ENCODE measurements around the gene ARHGEF37. TPM values are rescaled to one million over a fixed set of nuclear protein-coding genes. Genes with fewer than 3 reads are reported as not detected.
A peak's percentile ranks its signal among the peaks of the same experiment; 100 is the strongest.

Gene ARHGEF37
- total and polyA plus RNA-seq, 9 of the 15 experiments (the other 6 are each of a cell fraction or from before 2014, with no cell fraction given), result 0.01 to 0.27 (median 0.05) TPM

GRCh38 chr5:149550268-149550583 is 31.1 kb upstream of the ARHGEF37 start (continued):
- TF ChIP-seq CHD7 (IDR thresholded peaks at IDR 0.05; ENCODE audit: low read depth, low read length), result no peak
- peak; percentile 2 for TF ChIP-seq KDM5B (IDR thresholded peaks at IDR 0.05; ENCODE audit: insufficient replicate concordance, low read depth, low read length)
- peak; percentile 6; the same call in 1 of the 2 replicates for TF ChIP-seq ATF7 (IDR thresholded peaks at IDR 0.05)
- peak; percentile 15; the same call in 1 of the 2 replicates for TF ChIP-seq CEBPG (CRISPR knock-in tag; IDR thresholded peaks at IDR 0.05)
- peak; percentile 66 to 72 for TF ChIP-seq CEBPG (tag; conservative IDR thresholded peaks at IDR 0.05 in 1 of 2, IDR thresholded peaks at IDR 0.05 in 1 of 2)
- 0 out of 4 replicates have a peak, but pooled peaks of 1 of the 2 experiments have one; percentile 21 for TF ChIP-seq CSDE1 (IDR thresholded peaks at IDR 0.05)
- TF ChIP-seq MEIS2 (IDR thresholded peaks at IDR 0.05; ENCODE audit: partially characterized antibody), result no peak

Data from K562 (cell line).